Small intestine (tissue), 7 donors: ENCODE results near the gene BMPR1B. TPM values are rescaled to one million over a fixed set of nuclear protein-coding genes. Genes with fewer than 3 reads are reported as not detected.
A peak's percentile ranks its signal among the peaks of the same experiment; 100 is the strongest.

Source experiments
- DNase-seq, 2 donors: peaks; one replicate each; pipeline versions ENCODE4 v3.0.0 to v3.0.0-alpha.2; 2013
- FAIRE-seq: peaks from 2 replicates; lab custom pipeline; 2012; peaks lifted over from hg19 to GRCh38; lab: Jason Lieb, UNC
- H3K27ac ChIP-seq, 3 donors: one replicate each; pipeline ENCODE4 v1.5.1; 2013; ENCODE audit warnings: low read length in 2 of 3, mild to moderate bottlenecking in 2 of 3, control low read depth in 1 of 3, inconsistent platforms in 1 of 3, low read depth in 1 of 3, moderate library complexity in 1 of 3
- H3K27me3 ChIP-seq, 3 donors: one replicate each; pipeline ENCODE4 v1.6.1; 2013; ENCODE audit warnings: low read length in 3 of 3, inconsistent platforms in 1 of 3; ENCODE audit not compliant: control insufficient read depth in 3 of 3, insufficient read depth in 3 of 3
- H3K36me3 ChIP-seq, 3 donors: one replicate each; pipeline ENCODE4 v1.6.1; 2013; ENCODE audit warnings: low read length in 3 of 3, inconsistent platforms in 1 of 3, low read depth in 1 of 3, mild to moderate bottlenecking in 1 of 3, moderate library complexity in 1 of 3; ENCODE audit not compliant: control insufficient read depth in 3 of 3, insufficient read depth in 2 of 3
- H3K4me1 ChIP-seq, 3 donors: one replicate each; pipeline ENCODE4 v1.6.1; 2013; ENCODE audit warnings: low read length in 2 of 3, inconsistent platforms in 1 of 3, low read depth in 1 of 3, mild to moderate bottlenecking in 1 of 3, moderate library complexity in 1 of 3; ENCODE audit not compliant: control insufficient read depth in 3 of 3, insufficient read depth in 2 of 3
- H3K4me3 ChIP-seq, 3 donors: one replicate each; pipeline ENCODE4 v1.5.1; 2013; ENCODE audit warnings: low read length in 3 of 3, control low read depth in 1 of 3, inconsistent platforms in 1 of 3, low read depth in 1 of 3, mild to moderate bottlenecking in 1 of 3, moderate library complexity in 1 of 3
- H3K9me3 ChIP-seq, 2 donors: one replicate each; pipeline ENCODE4 v1.6.1; 2013; ENCODE audit warnings: low read depth in 1 of 2, low read length in 1 of 2; ENCODE audit not compliant: control insufficient read depth in 2 of 2, insufficient read depth in 1 of 2
- WGBS, 3 donors: extraction: QIAGEN DNeasy Blood & Tissue Kit; methylation state at CpG; one replicate each; pipeline ENCODE4 v1.1.7; 2013; 5-methylcytosine and 5-hydroxymethylcytosine counted together
- polyA plus RNA-seq, 4 donors: library from polyadenylated mRNA; stranded (reverse) in 3 of 4; unstranded in 1 of 4; fragments of 200-250 nt in 3 of 4; fragments of 120-200 nt in 1 of 4; gene quantifications; one replicate each; pipeline versions ENCODE4 v1.2.1 to v1.2.3, GENCODE V29; 2013
- donor health status: healthy with polysubstance abuse.
- donor health status: control.
- donor health status: control.
- donor health status: Bipolar disorder and iron deficiency.
- donor health status: healthy.

BMPR1B gene
- polyA plus RNA-seq, 4 donors = 0.07 to 0.10 TPM; not detected in 2

DNA sequence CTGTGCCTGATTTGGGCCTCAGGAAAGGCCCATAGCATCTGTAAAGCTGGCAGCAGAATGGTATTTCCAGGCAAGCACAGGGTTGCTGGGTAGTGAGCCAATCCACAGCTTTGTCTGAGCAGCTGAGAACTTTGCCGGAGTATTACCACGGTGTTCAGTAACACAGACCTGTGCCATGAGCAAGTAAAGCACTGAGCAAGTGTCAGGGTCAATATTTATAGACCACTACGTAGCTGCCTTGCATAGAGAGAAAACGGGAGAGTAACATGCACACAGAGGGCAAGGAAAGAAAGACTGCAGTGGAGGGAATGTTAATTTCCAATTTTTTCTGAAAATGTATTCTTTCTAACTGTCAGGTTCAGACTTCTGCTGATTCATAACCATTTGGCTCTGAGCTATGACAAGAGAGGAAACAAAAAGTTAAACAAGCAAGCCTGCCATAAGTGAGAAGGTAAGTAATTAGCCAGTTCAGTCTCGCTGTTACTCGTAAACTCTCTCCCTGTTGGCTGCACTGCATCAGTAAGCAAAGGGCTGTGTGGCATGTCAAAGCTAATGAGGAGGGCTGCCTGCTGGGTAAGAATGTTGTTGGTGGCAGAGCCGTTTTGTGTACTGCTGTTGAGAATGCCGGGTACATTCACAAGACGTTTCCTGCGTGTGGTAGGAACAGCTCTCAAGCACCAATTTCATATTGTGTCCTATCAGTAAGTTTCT is 238.1 kb downstream of the BMPR1B start:
- H3K4me1 ChIP-seq = no peaks in the 10 kb centered on the region
- no peaks in the 10 kb centered on the region for H3K9me3 ChIP-seq
- WGBS, 3 donors = 32 to 57% (median 35%) methylated on average over 10 of the region's 10 CpGs
- FAIRE-seq = no peak
- H3K36me3 ChIP-seq = no peaks in the 10 kb centered on the region
- H3K4me3 ChIP-seq = no peak overlapping the region
- no peak overlapping the region for H3K27ac ChIP-seq
- H3K27me3 ChIP-seq = no peaks in the 10 kb centered on the region
- peak in 1 of 2 donors; percentile 4 for DNase-seq

DNA sequence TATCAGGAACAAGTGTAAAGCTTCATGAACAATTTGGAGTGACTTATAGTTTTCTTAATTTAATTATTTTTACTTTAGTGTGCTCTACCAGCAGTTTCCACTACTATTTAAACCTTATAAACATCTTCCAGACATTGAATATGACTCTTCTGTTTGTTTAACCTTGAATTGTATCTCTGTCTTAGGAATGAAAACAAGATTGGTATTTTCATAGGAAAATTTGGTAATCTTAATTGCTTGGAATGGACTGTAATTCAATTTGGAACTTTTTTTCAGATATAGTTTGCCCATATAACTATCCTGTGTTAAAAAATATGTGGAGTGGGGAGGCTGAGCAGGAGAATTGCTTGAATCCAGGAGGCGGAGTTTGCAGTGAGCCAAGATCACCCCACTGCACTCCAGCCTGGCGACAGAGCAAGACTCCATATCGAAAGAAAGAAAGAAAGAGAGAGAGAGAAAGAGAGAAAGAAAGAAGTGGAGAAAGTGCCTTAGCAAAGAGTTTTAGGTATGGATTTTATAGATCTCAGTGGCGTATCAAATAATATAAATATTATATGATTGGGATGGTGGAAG is 242.4 kb downstream of the BMPR1B start:
- Histone ChIP-seq H3K36me3 (no peaks in the 10 kb centered on the region), H3K4me1 (no peaks in the 10 kb centered on the region), H3K27me3 (no peaks in the 10 kb centered on the region), H3K4me3 (no peak overlapping the region), H3K9me3 (no peaks in the 10 kb centered on the region), H3K27ac (no peak overlapping the region)
- WGBS, 3 donors = 82 to 91% (median 86%) methylated on average over 4 of the region's 4 CpGs
- DNase-seq (no peak), FAIRE-seq (no peak)

DNA sequence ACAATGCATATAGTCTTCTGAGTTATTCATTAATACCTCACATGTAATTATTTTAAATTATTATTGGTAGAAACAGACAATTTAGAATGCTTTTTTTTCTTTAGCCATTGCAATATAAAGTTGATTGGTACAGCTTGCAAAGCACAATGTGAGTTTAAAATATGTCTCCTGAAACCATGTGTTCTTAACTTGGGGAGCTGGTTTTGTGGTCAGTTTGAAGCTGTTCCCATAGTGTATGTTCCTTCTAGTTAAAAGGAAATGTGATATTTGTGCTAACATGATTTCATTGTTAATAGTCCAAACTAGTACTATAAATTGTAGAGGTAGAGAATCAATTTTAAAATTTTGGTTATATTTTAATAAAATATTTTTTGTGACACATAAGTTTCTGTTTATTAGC is 247.2 kb downstream of the BMPR1B start:
- H3K4me3 ChIP-seq = no peak overlapping the region
- no peaks in the 10 kb centered on the region for H3K27me3 ChIP-seq
- H3K27ac ChIP-seq = no peak overlapping the region
- H3K4me1 ChIP-seq = no peaks in the 10 kb centered on the region
- H3K9me3 ChIP-seq = no peaks in the 10 kb centered on the region
- no peak for DNase-seq
- no peak for FAIRE-seq
- H3K36me3 ChIP-seq = no peaks in the 10 kb centered on the region

DNA sequence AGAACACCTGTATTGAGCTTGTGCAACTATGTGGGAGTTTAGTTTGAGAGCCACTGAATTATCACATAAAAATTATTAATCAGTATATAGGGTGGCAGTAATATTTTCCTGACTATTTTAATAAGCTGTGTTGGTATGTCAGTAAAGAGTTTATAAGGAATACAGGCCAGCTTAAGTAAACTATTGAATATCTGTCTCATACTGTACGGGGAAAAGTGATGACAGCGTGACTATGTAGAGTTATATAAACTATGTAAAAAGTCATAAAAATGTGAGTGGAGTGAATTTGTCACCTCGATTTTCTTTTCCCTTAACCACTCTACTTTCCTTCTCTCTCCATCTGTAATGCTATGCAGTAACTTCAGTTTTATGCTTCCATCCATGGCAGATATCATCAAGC is 250.2 kb downstream of the BMPR1B start:
- no peaks in the 10 kb centered on the region for H3K27me3 ChIP-seq
- no peak for FAIRE-seq
- no peak overlapping the region for H3K4me3 ChIP-seq
- no peaks in the 10 kb centered on the region for H3K9me3 ChIP-seq
- 77 to 83% (median 81%) methylated on average over 3 of the region's 3 CpGs for WGBS, 3 donors
- H3K27ac ChIP-seq = no peak overlapping the region
- no peak for DNase-seq
- no peaks in the 10 kb centered on the region for H3K36me3 ChIP-seq
- no peaks in the 10 kb centered on the region for H3K4me1 ChIP-seq

DNA sequence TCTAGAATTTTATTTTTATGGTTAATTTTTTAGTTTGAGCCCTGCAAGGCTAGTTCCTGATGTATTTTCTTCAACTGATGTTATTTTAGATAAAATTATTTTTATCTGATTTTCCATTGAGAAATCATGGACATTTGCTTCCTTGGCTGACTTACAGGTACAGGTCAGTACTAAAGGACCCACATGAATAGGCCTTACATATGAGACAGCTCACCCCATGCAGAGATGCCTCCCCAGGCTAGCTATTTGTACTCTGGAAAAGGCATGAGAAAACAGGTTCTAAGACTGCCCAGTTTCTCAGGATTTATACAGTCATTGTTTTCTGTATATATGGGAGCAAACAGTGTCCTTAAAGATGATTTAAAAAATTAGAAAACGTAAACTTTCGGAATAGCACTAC is 255.5 kb downstream of the BMPR1B start:
- 89 to 93% (median 91%) methylated on average over 2 of the region's 2 CpGs for WGBS, 3 donors

DNA sequence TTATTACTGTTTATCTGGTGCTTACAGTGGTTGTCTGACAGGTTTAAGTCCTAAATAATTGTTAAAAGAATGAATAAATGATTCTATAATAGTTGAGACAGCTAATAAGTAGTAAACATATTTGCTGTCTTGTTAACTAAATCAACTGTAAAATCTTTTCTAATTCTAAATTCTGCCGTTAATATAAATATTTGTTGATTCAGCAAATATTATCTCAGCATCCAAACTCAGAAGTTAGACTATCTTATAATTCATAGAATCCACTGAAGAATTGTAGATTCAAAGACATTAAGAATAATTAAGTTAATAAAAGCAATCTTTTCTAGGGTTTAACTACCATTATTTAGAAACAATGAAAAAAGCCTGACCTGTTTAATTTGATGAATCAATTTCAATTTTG is 256.3 kb downstream of the BMPR1B start:
- DNase-seq = no peak
- no peaks in the 10 kb centered on the region for H3K4me1 ChIP-seq

More for the DNA sequence above, 255.5 kb downstream of the BMPR1B start:
- no peaks in the 10 kb centered on the region for H3K4me1 ChIP-seq
- no peak for FAIRE-seq
- no peaks in the 10 kb centered on the region for H3K36me3 ChIP-seq
- no peak overlapping the region for H3K27ac ChIP-seq
- no peaks in the 10 kb centered on the region for H3K9me3 ChIP-seq
- no peak for DNase-seq
- H3K4me3 ChIP-seq = no peak overlapping the region
- H3K27me3 ChIP-seq = no peaks in the 10 kb centered on the region

DNA sequence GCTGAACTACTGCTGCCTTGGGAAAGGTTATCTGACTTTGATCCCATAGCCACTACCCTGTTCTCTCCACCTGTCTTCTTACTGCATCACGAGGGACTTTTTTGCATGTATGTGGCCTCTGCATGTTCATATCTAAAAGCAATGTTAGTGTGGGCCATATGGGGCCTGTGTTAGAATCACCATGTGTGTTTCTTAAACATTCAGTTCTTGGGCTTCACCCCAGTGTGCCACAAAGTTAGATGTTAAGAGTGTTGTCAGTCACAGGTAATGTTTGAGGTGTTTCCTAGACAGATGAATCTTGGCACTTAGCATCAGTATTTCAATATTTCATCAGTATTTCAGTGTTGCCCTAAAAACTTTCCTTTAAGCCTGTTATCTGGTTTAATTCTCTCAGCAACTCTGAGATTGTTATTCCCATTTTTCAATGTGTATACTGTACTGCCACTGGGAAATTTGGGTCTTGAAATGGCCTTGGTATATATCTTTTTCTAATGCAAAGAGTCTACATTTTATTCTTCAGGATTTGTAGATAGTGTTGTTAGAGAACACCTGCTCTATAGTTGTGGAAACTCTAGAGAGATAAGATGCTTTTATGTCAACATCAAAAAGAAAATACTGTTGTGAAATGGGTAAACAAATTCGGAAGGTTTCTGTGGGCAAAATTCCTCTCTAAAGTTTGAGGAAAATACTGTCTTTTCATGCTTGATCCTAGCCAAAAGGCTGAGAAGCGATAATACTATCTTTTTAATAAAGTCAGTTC is 259.7 kb downstream of the BMPR1B start:
- H3K27me3 ChIP-seq = no peaks in the 10 kb centered on the region
- H3K4me3 ChIP-seq = no peak overlapping the region
- H3K4me1 ChIP-seq = peaks cover 0 to 3% (median 0%) of the 10 kb centered on the region in 3 donors
- no peak for FAIRE-seq
- WGBS, 3 donors = 37 to 60% (median 45%) methylated on average over 3 of the region's 3 CpGs
- no peak overlapping the region for H3K27ac ChIP-seq
- DNase-seq = no peak
- H3K36me3 ChIP-seq = no peaks in the 10 kb centered on the region
- no peaks in the 10 kb centered on the region for H3K9me3 ChIP-seq

More for the DNA sequence above, 256.3 kb downstream of the BMPR1B start:
- Histone ChIP-seq H3K4me3 (no peak overlapping the region), H3K27me3 (no peaks in the 10 kb centered on the region), H3K27ac (no peak overlapping the region), H3K36me3 (no peaks in the 10 kb centered on the region), H3K9me3 (no peaks in the 10 kb centered on the region)
- FAIRE-seq = no peak
- WGBS, 3 donors = 86 to 89% (median 87%) methylated on average over 1 of the region's 1 CpG

DNA sequence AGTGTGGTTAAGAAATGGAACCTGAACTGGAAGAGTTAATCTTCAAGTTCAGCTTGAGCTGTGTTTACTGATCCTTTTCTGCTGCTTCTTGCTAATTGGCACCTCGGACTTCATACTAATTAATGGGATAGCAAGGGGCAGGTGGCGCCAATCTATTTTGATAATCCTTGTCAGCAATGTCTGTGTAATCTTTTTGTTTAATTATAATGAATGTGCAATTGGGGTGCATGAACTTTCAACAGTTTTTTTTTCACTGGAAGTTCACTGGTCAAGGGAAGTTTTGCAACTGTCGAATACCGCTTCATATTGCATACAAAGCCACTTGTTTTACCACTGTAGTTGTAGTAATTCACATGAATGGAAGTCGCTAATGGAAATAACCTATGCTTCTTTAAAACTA is 261.0 kb downstream of the BMPR1B start:
- Histone ChIP-seq H3K36me3 (no peaks in the 10 kb centered on the region), H3K27me3 (no peaks in the 10 kb centered on the region), H3K4me1 (peaks cover 0 to 3% (median 0%) of the 10 kb centered on the region in 3 donors), H3K9me3 (no peaks in the 10 kb centered on the region), H3K4me3 (no peak overlapping the region), H3K27ac (no peak overlapping the region)
- DNase-seq (peak in 1 of 2 donors; percentile 4), FAIRE-seq (no peak)
- 8 to 40% (median 25%) methylated on average over 5 of the region's 5 CpGs for WGBS, 3 donors
